Progenitor cell of endocrine pancreas (in vitro differentiated cells): ENCODE measurements around the gene TRMT10A. TPM values are rescaled to one million over a fixed set of nuclear protein-coding genes. Genes with fewer than 3 reads are reported as not detected.
A peak's percentile ranks its signal among the peaks of the same experiment; 100 is the strongest.

Source experiments
- DNase-seq: peaks from one replicate; pipeline ENCODE4 v3.0.0; 2021; ENCODE audit warnings: low spot score; ENCODE audit not compliant: unreplicated experiment
- H3K27ac Mint-ChIP-seq: 2 replicates; pipeline ENCODE4 v1.8.0; 2021; ENCODE audit warnings: mild to moderate bottlenecking, moderate library complexity, mixed read lengths
- H3K27me3 Mint-ChIP-seq: 2 replicates; pipeline ENCODE4 v1.8.0; 2021; ENCODE audit warnings: mixed read lengths
- H3K36me3 Mint-ChIP-seq: 2 replicates; pipeline ENCODE4 v1.8.0; 2022; ENCODE audit warnings: mixed read lengths; ENCODE audit not compliant: insufficient read depth
- H3K4me1 Mint-ChIP-seq: 2 replicates; pipeline ENCODE4 v1.8.0; 2021; ENCODE audit warnings: low read depth, mixed read lengths
- H3K4me3 Mint-ChIP-seq: 2 replicates; pipeline ENCODE4 v1.8.0; 2021; ENCODE audit warnings: low read depth, mild to moderate bottlenecking, moderate library complexity, mixed read lengths
- H3K9me3 Mint-ChIP-seq: 2 replicates; pipeline ENCODE4 v1.8.0; 2021; ENCODE audit warnings: low read depth, mixed read lengths
- CTCF ChIP-seq: fragments of 200-600 bp; sonication (generic); IDR thresholded peaks from one replicate; pipeline ENCODE4 v1.5.0; 2021; ENCODE audit warnings: antibody characterized with exemption, mild to moderate bottlenecking; ENCODE audit not compliant: unreplicated experiment
- total RNA-seq: library from RNA; stranded (reverse); gene quantifications from 2 replicates; pipeline ENCODE4 v1.2.1, GENCODE V29; 2021

The TRMT10A gene
- total RNA-seq, 1 donor from 2014 or later, result 9.2 TPM

DNA sequence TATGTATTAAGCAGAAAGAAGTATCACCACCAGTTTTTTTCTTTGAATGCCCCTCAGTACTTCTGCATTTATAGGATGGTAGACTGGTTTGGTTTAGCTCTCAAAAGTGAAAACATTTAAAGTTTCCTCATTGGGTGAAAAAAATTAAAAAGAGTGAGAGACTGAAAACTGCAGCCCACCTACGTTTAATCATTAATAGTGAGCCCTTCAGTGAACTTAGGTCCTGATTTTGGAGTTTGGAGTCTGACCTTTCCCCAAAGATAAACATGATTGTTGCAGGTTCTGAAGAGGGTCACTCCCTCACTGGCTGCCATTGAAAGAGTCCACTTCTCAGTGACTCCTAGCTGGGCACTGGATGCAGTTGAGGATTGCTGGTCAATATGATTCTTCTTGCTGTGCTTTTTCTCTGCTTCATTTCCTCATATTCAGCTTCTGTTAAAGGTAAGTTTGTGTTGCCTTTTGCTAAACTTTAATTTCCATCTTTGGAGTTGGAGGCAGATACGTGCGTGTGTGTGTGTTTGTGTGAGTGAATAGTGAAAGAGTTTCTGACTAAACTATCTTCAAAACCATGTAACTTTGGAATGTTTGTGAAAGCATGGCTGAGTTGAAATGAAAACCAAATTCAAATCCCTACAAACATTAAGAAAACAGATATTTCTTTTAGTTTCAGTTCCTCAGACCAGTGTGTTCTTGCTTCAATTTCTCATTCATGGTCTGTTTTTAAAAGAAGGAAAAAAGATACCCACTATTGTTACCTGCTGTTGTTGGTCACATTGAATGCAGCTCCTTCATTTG is 10.9 kb upstream of the TRMT10A start, which contains the start of gene MTTP:
MTTP (plus strand) TSS at position 295 of the 795 bp plus-strand sequence; CDS start at position 381, 86 bp downstream.
- Mint-ChIP-seq H3K36me3 (peaks cover 2% of the 10 kb centered on the region), H3K27me3 (no peaks in the 10 kb centered on the region), H3K27ac (peak within 1 kb of the TSS; percentile 86), H3K4me1 (peaks cover 33% of the 10 kb centered on the region), H3K9me3 (no peaks in the 10 kb centered on the region), H3K4me3 (peak within 1 kb of the TSS; percentile 74)
- TF ChIP-seq CTCF, result no peak
- DNase-seq, result no peak

DNA sequence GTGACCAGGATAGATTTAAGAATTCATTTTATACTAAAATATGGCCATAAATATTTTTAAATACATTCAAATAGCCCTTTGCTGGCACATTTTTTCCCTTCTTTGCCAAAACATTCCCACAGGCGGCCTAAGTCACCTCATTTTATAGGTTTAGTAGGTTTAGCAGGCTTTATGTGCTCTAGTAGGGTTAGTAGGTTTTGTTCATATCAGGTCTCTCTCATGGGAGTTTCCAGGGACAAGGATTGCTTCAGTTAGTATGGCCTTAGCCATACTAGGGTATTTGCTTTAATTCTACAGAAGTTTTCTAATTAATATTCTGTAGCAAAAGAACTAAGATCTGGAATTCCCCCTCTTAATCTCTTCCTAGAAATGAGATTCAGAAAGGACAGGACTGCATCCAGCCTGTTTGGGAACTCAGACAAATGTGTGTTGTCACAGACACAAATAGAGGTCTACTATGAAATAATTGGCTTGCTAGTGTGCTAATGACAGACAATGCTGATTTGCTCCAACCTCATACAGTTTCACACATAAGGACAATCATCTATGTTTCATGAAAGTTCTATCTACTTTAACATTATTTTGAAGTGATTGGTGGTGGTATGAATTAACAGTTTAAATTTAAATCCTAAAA is 10.0 kb upstream of the TRMT10A start:
- H3K4me3 Mint-ChIP-seq, result peak overlapping the region; percentile 74
- H3K4me1 Mint-ChIP-seq, result peaks cover 27% of the 10 kb centered on the region
- no peaks in the 10 kb centered on the region for H3K9me3 Mint-ChIP-seq
- no peak for TF ChIP-seq CTCF
- no peak overlapping the region for H3K27ac Mint-ChIP-seq
- no peak for DNase-seq
- peaks cover 2% of the 10 kb centered on the region for H3K36me3 Mint-ChIP-seq
- no peaks in the 10 kb centered on the region for H3K27me3 Mint-ChIP-seq

GRCh38 chr4:99572527-99573240 is 8.8 kb upstream of the TRMT10A start:
- no peak for DNase-seq
- Mint-ChIP-seq H3K36me3 (peaks cover under 1% of the 10 kb centered on the region), H3K4me1 (peaks cover 16% of the 10 kb centered on the region), H3K27ac (no peak overlapping the region), H3K4me3 (no peak overlapping the region), H3K27me3 (no peaks in the 10 kb centered on the region), H3K9me3 (no peaks in the 10 kb centered on the region)
- TF ChIP-seq CTCF, result no peak

GRCh38 chr4:99571883-99572282 is 8.0 kb upstream of the TRMT10A start:
- DNase-seq, result no peak
- TF ChIP-seq CTCF, result no peak
- peaks cover 15% of the 10 kb centered on the region for H3K4me1 Mint-ChIP-seq
- H3K9me3 Mint-ChIP-seq, result no peaks in the 10 kb centered on the region
- no peak overlapping the region for H3K4me3 Mint-ChIP-seq
- no peak overlapping the region for H3K27ac Mint-ChIP-seq
- no peaks in the 10 kb centered on the region for H3K27me3 Mint-ChIP-seq
- H3K36me3 Mint-ChIP-seq, result no peaks in the 10 kb centered on the region

GRCh38 chr4:99564921-99565320 is 1.1 kb upstream of the TRMT10A start:
- Mint-ChIP-seq H3K36me3 (no peaks in the 10 kb centered on the region), H3K4me1 (peaks cover 4% of the 10 kb centered on the region), H3K4me3 (peak overlapping the region; percentile 98), H3K27me3 (no peaks in the 10 kb centered on the region), H3K27ac (no peak overlapping the region), H3K9me3 (no peaks in the 10 kb centered on the region)
- no peak for TF ChIP-seq CTCF
- no peak for DNase-seq
